Hepatocyte (in vitro differentiated cells): ENCODE measurements around the gene CDH4. TPM values are rescaled to one million over a fixed set of nuclear protein-coding genes. Genes with fewer than 3 reads are reported as not detected.

Experiments used
- DNase-seq: peaks from one replicate; pipeline ENCODE4 v3.0.0-alpha.2; 2016; ENCODE audit warnings: low spot score
- H2AFZ ChIP-seq: fragments of 200-600 bp; sonication (generic); 2 replicates; pipeline ENCODE4 v1.6.0; 2016; ENCODE audit warnings: antibody characterized with exemption, mild to moderate bottlenecking
- H3K27ac ChIP-seq: fragments of 200-600 bp; sonication (generic); 2 replicates; pipeline ENCODE4 v1.5.1; 2016; ENCODE audit warnings: mild to moderate bottlenecking
- H3K27me3 ChIP-seq: fragments of 200-600 bp; sonication (generic); 2 replicates; pipeline ENCODE4 v1.6.1; 2016
- H3K36me3 ChIP-seq: fragments of 200-600 bp; sonication (generic); replicated peaks from 2 replicates; pipeline ENCODE4 v1.5.1; 2016; ENCODE audit warnings: low read depth; ENCODE audit not compliant: insufficient read depth
- H3K4me1 ChIP-seq: fragments of 200-600 bp; sonication (generic); 2 replicates; pipeline ENCODE4 v1.5.1; 2016; ENCODE audit warnings: mild to moderate bottlenecking, moderate library complexity; ENCODE audit not compliant: insufficient read depth
- H3K4me2 ChIP-seq: fragments of 200-600 bp; sonication (generic); 2 replicates; pipeline ENCODE4 v1.6.0; 2016
- H3K4me3 ChIP-seq: fragments of 200-600 bp; sonication (generic); 2 replicates; pipeline ENCODE4 v1.5.1; 2016; ENCODE audit warnings: mild to moderate bottlenecking
- H3K79me2 ChIP-seq: fragments of 200-600 bp; sonication (generic); 2 replicates; pipeline ENCODE4 v1.6.0; 2017; ENCODE audit warnings: mild to moderate bottlenecking
- H3K9me2 ChIP-seq: fragments of 200-600 bp; sonication (generic); replicated peaks from 2 replicates; pipeline ENCODE4 v1.6.0; 2017; ENCODE audit warnings: mild to moderate bottlenecking; ENCODE audit not compliant: insufficient read depth
- H3K9me3 ChIP-seq: fragments of 200-600 bp; sonication (generic); 2 replicates; pipeline ENCODE4 v1.5.1; 2016; ENCODE audit warnings: low read depth, mild to moderate bottlenecking
- H4K20me1 ChIP-seq: fragments of 200-600 bp; sonication (generic); 2 replicates; pipeline ENCODE4 v1.6.0; 2016; ENCODE audit warnings: mild to moderate bottlenecking; ENCODE audit not compliant: insufficient read depth, poor library complexity, severe bottlenecking
- CTCF ChIP-seq: fragments of 200-600 bp; sonication (generic); IDR thresholded peaks from 2 replicates; pipeline ENCODE4 v1.5.1; 2016; ENCODE audit warnings: antibody characterized with exemption, mild to moderate bottlenecking; ENCODE audit not compliant: poor library complexity
- EZH2 ChIP-seq: fragments of 200-600 bp; sonication (generic); IDR thresholded peaks from 2 replicates; pipeline ENCODE4 v1.6.1; 2016; ENCODE audit warnings: antibody characterized with exemption, mild to moderate bottlenecking, borderline replicate concordance
- EZH2phosphoT487 ChIP-seq: fragments of 200-600 bp; sonication (generic); IDR thresholded peaks from one replicate; pipeline ENCODE4 v1.6.1; 2018; ENCODE audit warnings: antibody characterized with exemption, mild to moderate bottlenecking, low read depth, moderate library complexity; ENCODE audit not compliant: unreplicated experiment, severe bottlenecking
- WGBS: methylation state at CpG from one replicate; pipeline ENCODE4 v1.1.6; 2016; ENCODE audit warnings: low lambda C conversion rate; ENCODE audit errors: missing lambda C conversion rate; 5-methylcytosine and 5-hydroxymethylcytosine counted together
- polyA plus RNA-seq: library from polyadenylated mRNA; unstranded; fragments of >200 nt; fragmentation: Nextera tagmentation; extraction: Ambion mirVana; gene quantifications from 2 replicates; pipeline ENCODE4 v1.2.1, GENCODE V29; 2016
- total RNA-seq: library from RNA; depleted of rRNA; stranded (reverse); fragments of >200 nt; gene quantifications from 2 replicates; pipeline ENCODE4 v1.2.3, GENCODE V29; 2014

CDH4 gene
- total and polyA plus RNA-seq, 2 experiments from 2014 or later = 0.53 to 0.73 TPM

GRCh38 chr20:61725145-61725544 lies 473.1 kb downstream of the CDH4 start:
- Histone ChIP-seq H4K20me1 (no peaks in the 10 kb centered on the region), H3K27me3 (no peaks in the 10 kb centered on the region), H3K9me3 (no peaks in the 10 kb centered on the region), H3K27ac (no peak overlapping the region), H3K9me2 (no peaks in the 10 kb centered on the region), H3K4me2 (no peak overlapping the region), H3K79me2 (no peaks in the 10 kb centered on the region), H3K4me1 (no peaks in the 10 kb centered on the region), H3K36me3 (no peaks in the 10 kb centered on the region), H3K4me3 (no peak overlapping the region), H2AFZ (no peak overlapping the region)
- TF ChIP-seq EZH2phosphoT487 (no peak), CTCF (no peak), EZH2 (no peak)
- 96% methylated on average over 8 of the region's 8 CpGs for WGBS
- DNase-seq = no peak

- H3K27me3 ChIP-seq = no peaks in the 10 kb centered on the region
- H3K79me2 ChIP-seq = no peaks in the 10 kb centered on the region
- no peaks in the 10 kb centered on the region for H3K36me3 ChIP-seq
- no peaks in the 10 kb centered on the region for H3K9me2 ChIP-seq
- H3K4me2 ChIP-seq = no peak overlapping the region
- TF ChIP-seq EZH2phosphoT487 (no peak), EZH2 (no peak), CTCF (no peak)
- no peaks in the 10 kb centered on the region for H4K20me1 ChIP-seq
- no peaks in the 10 kb centered on the region for H3K9me3 ChIP-seq
- no peak for DNase-seq
- 78% methylated on average over 8 of the region's 8 CpGs for WGBS
- H3K27ac ChIP-seq = no peak overlapping the region
- H3K4me1 ChIP-seq = no peaks in the 10 kb centered on the region
- no peak overlapping the region for H2AFZ ChIP-seq
- no peak overlapping the region for H3K4me3 ChIP-seq
These were observed 473.9 kb downstream of the CDH4 start for GRCh38 chr20:61725966-61726365.

GRCh38 chr20:61726979-61727378 lies 474.9 kb downstream of the CDH4 start:
- H3K4me3 ChIP-seq = no peak overlapping the region
- 97% methylated on average over 5 of the region's 5 CpGs for WGBS
- DNase-seq = no peak
- no peaks in the 10 kb centered on the region for H4K20me1 ChIP-seq
- TF ChIP-seq CTCF (no peak), EZH2 (no peak), EZH2phosphoT487 (no peak)
- no peaks in the 10 kb centered on the region for H3K27me3 ChIP-seq
- no peaks in the 10 kb centered on the region for H3K79me2 ChIP-seq
- H3K4me2 ChIP-seq = no peak overlapping the region
- no peak overlapping the region for H3K27ac ChIP-seq
- H3K4me1 ChIP-seq = no peaks in the 10 kb centered on the region
- no peaks in the 10 kb centered on the region for H3K9me3 ChIP-seq
- no peak overlapping the region for H2AFZ ChIP-seq
- H3K9me2 ChIP-seq = no peaks in the 10 kb centered on the region
- no peaks in the 10 kb centered on the region for H3K36me3 ChIP-seq

GRCh38 chr20:61727761-61728160 lies 475.7 kb downstream of the CDH4 start:
- Histone ChIP-seq H3K79me2 (no peaks in the 10 kb centered on the region), H3K9me3 (no peaks in the 10 kb centered on the region), H2AFZ (no peak overlapping the region), H3K27me3 (no peaks in the 10 kb centered on the region), H4K20me1 (no peaks in the 10 kb centered on the region), H3K4me1 (no peaks in the 10 kb centered on the region), H3K4me3 (no peak overlapping the region), H3K36me3 (no peaks in the 10 kb centered on the region), H3K27ac (no peak overlapping the region), H3K4me2 (no peak overlapping the region), H3K9me2 (no peaks in the 10 kb centered on the region)
- 88% methylated on average over 2 of the region's 2 CpGs for WGBS
- no peak for TF ChIP-seq EZH2
- no peak for TF ChIP-seq EZH2phosphoT487
- TF ChIP-seq CTCF = no peak
- no peak for DNase-seq
